GM23338 (cell line): ENCODE results near the gene PFKFB3. TPM values are rescaled to one million over a fixed set of nuclear protein-coding genes. Genes with fewer than 3 reads are reported as not detected.

ENCODE experiments used
- ATAC-seq: fragments of 200-7000 bp; cut with Tn5 transposase; 3 replicates; pipeline ENCODE4 v1.9.1; 2020
- DNase-seq: peaks from one replicate; pipeline ENCODE4 v3.0.0-alpha.2; 2015; ENCODE audit warnings: low spot score
- H2AFZ ChIP-seq: fragments of 200-600 bp; sonication (generic); 2 replicates; pipeline ENCODE4 v1.8.0; 2016; ENCODE audit warnings: antibody characterized with exemption, mild to moderate bottlenecking, moderate library complexity
- H3F3A ChIP-seq: fragments of 200-600 bp; sonication (generic); replicated peaks from 2 replicates; pipeline ENCODE4 v1.8.0; 2017; ENCODE audit warnings: antibody characterized with exemption, mixed run types, low read depth
- H3K27ac ChIP-seq: fragments of 200-600 bp; sonication (generic); 2 replicates; pipeline ENCODE4 v1.6.1; 2016; ENCODE audit warnings: low read depth
- H3K27me3 ChIP-seq: fragments of 200-600 bp; sonication (generic); 2 replicates; pipeline ENCODE4 v1.8.0; 2016; ENCODE audit warnings: mild to moderate bottlenecking, mixed run types, moderate library complexity; ENCODE audit not compliant: insufficient read depth
- H3K36me3 ChIP-seq: fragments of 200-600 bp; sonication (generic); 2 replicates; pipeline ENCODE4 v1.8.0; 2016; ENCODE audit warnings: mild to moderate bottlenecking; ENCODE audit not compliant: insufficient read depth
- H3K4me1 ChIP-seq: fragments of 200-600 bp; sonication (generic); 2 replicates; pipeline ENCODE4 v1.8.0; 2016; ENCODE audit warnings: mild to moderate bottlenecking, moderate library complexity; ENCODE audit not compliant: insufficient read depth
- H3K4me2 ChIP-seq: fragments of 200-600 bp; sonication (generic); 2 replicates; pipeline ENCODE4 v1.7.1; 2017; ENCODE audit warnings: mixed run types
- H3K4me3 ChIP-seq: fragments of 200-600 bp; sonication (generic); 2 replicates; pipeline ENCODE4 v1.6.1; 2016; ENCODE audit warnings: mixed run types
- H3K79me2 ChIP-seq: fragments of 200-600 bp; sonication (generic); replicated peaks from 2 replicates; pipeline ENCODE4 v1.8.0; 2017; ENCODE audit warnings: mild to moderate bottlenecking; ENCODE audit not compliant: insufficient read depth
- H3K9me2 ChIP-seq: fragments of 200-600 bp; sonication (generic); 2 replicates; pipeline ENCODE4 v1.8.0; 2017; ENCODE audit not compliant: insufficient read depth
- H4K20me1 ChIP-seq: fragments of 200-600 bp; sonication (generic); replicated peaks from 2 replicates; pipeline ENCODE4 v1.8.0; 2017; ENCODE audit warnings: mild to moderate bottlenecking; ENCODE audit not compliant: insufficient read depth
- H3K27ac Mint-ChIP-seq: 2 replicates; pipeline ENCODE4 v1.8.0; 2020; ENCODE audit warnings: inconsistent platforms, mild to moderate bottlenecking, moderate library complexity, mixed read lengths
- H3K27me3 Mint-ChIP-seq: 3 replicates; pipeline ENCODE4 v1.8.0; 2022; ENCODE audit warnings: low read depth, mild to moderate bottlenecking, moderate library complexity, mixed read lengths, inconsistent platforms; ENCODE audit not compliant: insufficient read depth, poor library complexity
- H3K36me3 Mint-ChIP-seq: 3 replicates; pipeline ENCODE4 v1.8.0; 2021; ENCODE audit warnings: low read depth, mild to moderate bottlenecking, inconsistent platforms, moderate library complexity, mixed read lengths
- H3K4me1 Mint-ChIP-seq: 3 replicates; pipeline ENCODE4 v1.8.0; 2020; ENCODE audit warnings: mild to moderate bottlenecking, inconsistent platforms, mixed read lengths
- H3K4me3 Mint-ChIP-seq: 3 replicates; pipeline ENCODE4 v1.8.0; 2021; ENCODE audit warnings: moderate library complexity, mild to moderate bottlenecking, inconsistent platforms, mixed read lengths
- H3K9me3 Mint-ChIP-seq: 3 replicates; pipeline ENCODE4 v1.8.0; 2020; ENCODE audit warnings: moderate library complexity, mild to moderate bottlenecking, inconsistent platforms, mixed read lengths
- CREB1 ChIP-seq: fragments of 250-450 bp; sonication (Bioruptor Pico); IDR thresholded peaks from 2 replicates; pipeline ENCODE4 v1.5.0; 2020; ENCODE audit warnings: low read depth, mild to moderate bottlenecking, moderate library complexity
- EZH2 ChIP-seq: fragments of 200-600 bp; sonication (generic); IDR thresholded peaks from one replicate; pipeline ENCODE4 v1.8.0; 2017; ENCODE audit warnings: antibody characterized with exemption, mild to moderate bottlenecking, low read depth; ENCODE audit not compliant: unreplicated experiment
- EZH2phosphoT487 ChIP-seq: fragments of 200-600 bp; sonication (generic); IDR thresholded peaks from one replicate; pipeline ENCODE4 v1.8.1; 2018; ENCODE audit warnings: antibody characterized with exemption; ENCODE audit not compliant: unreplicated experiment
- JUNB ChIP-seq: IDR thresholded peaks from one replicate; pipeline ENCODE4 v1.6.1; 2016; ENCODE audit warnings: antibody characterized with exemption; ENCODE audit not compliant: unreplicated experiment
- NANOG ChIP-seq: IDR thresholded peaks from 2 replicates; pipeline ENCODE4 v1.6.1; 2016; ENCODE audit warnings: antibody characterized with exemption, borderline replicate concordance
- POLR2AphosphoS5 ChIP-seq: IDR thresholded peaks from 2 replicates; pipeline ENCODE4 v1.6.1; 2016; ENCODE audit warnings: antibody characterized with exemption, low read depth
- STAT1 ChIP-seq: IDR thresholded peaks from one replicate; pipeline ENCODE4 v1.6.1; 2016; ENCODE audit warnings: antibody characterized with exemption; ENCODE audit not compliant: unreplicated experiment
- ZNF114 ChIP-seq: fragments of 250-450 bp; sonication (Bioruptor Pico); IDR thresholded peaks from 2 replicates; pipeline ENCODE4 v1.5.0; 2020; ENCODE audit warnings: mild to moderate bottlenecking, moderate library complexity
- ZNF331 ChIP-seq: fragments of 250-450 bp; sonication (Bioruptor Pico); IDR thresholded peaks from 2 replicates; pipeline ENCODE4 v1.5.0; 2020; ENCODE audit warnings: low read depth, mild to moderate bottlenecking, moderate library complexity
- polyA plus RNA-seq: library from polyadenylated mRNA; unstranded; fragments of >200 nt; fragmentation: Nextera tagmentation; extraction: Ambion mirVana; gene quantifications from 2 replicates; pipeline ENCODE4 v1.2.1, GENCODE V29; 2016
- total RNA-seq: library from RNA; depleted of rRNA; stranded (reverse); fragments of >200 nt; shearing (Covaris generic); gene quantifications from 2 replicates; pipeline ENCODE4 v1.2.3, GENCODE V29; 2014
- TF ChIP-seq, protein P1 (sequence below): fragments of 250-450 bp; sonication (Bioruptor Pico); IDR thresholded peaks from 2 replicates; pipeline ENCODE4 v1.5.0; 2020; ENCODE audit warnings: mild to moderate bottlenecking, moderate library complexity
- TF ChIP-seq, protein P2 (sequence below): IDR thresholded peaks from one replicate; pipeline ENCODE4 v1.6.1; 2018; ENCODE audit warnings: antibody characterized with exemption; ENCODE audit not compliant: unreplicated experiment
- TF ChIP-seq, protein P3 (sequence below), 2 experiments: fragments of 200-600 bp in 1 of 2; sonication (generic) in 1 of 2; conservative IDR thresholded peaks; 2 replicates each; pipeline versions ENCODE4 v1.5.1 to v1.6.1; 2016 to 2017; ENCODE audit warnings: antibody characterized with exemption in 2 of 2, low read depth in 2 of 2, mild to moderate bottlenecking in 2 of 2, moderate library complexity in 1 of 2
- TF ChIP-seq, protein P4 (sequence below): IDR thresholded peaks from 2 replicates; pipeline ENCODE4 v1.6.1; 2016; ENCODE audit warnings: antibody characterized with exemption

PFKFB3 gene
- total and polyA plus RNA-seq, 2 experiments from 2014 or later, result 9.5 to 26.8 TPM

DNA sequence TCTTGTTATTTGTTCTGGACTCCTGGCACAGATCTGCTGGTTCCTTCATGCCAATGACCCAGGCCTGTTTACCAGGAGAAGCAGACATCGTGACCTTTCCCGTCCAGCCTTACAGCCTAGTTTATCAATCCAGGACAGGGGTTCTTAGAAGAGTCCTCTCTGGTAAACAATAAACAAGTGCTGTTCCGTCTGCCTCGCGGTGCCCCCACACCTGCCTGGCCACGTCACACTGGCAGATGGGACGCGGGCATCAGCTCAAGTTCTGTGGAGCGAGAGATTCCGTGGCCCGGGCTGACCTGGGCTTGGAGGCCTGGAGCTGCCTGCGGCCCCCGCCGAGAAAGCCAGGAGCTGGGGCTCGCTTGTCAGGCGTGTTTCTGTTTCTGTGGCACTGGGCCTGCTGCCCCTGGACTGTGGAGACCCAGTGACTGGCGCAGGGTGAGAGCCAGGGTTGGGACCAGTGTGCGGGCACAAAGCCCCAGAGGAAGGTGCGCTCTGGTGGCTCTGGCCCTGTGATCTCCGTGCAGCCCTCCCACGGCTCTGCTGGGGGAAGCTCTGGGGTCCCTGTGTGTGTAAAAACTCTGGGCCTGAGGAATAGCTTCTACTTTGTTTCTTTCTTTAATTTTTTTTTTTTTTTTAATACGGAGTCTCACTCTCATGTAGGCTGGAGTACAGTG is 28.4 kb upstream of the PFKFB3 start:
- no peak overlapping the region for H3K4me2 ChIP-seq
- no peak overlapping the region for H3K27ac ChIP-seq
- H3K4me1 ChIP-seq, result no peaks in the 10 kb centered on the region
- H3K4me1 Mint-ChIP-seq, result peaks cover 20% of the 10 kb centered on the region
- no peaks in the 10 kb centered on the region for H3K9me2 ChIP-seq
- no peak overlapping the region for H3K27ac Mint-ChIP-seq
- no peak for ATAC-seq
- no peak for DNase-seq
- H3K79me2 ChIP-seq, result peaks cover 21% of the 10 kb centered on the region
- peaks cover 16% of the 10 kb centered on the region for H3K27me3 Mint-ChIP-seq
- no peaks in the 10 kb centered on the region for H3K27me3 ChIP-seq
- TF ChIP-seq STAT1, result no peak
- no peak for TF ChIP-seq EZH2phosphoT487
- no peak for TF ChIP-seq JUNB
- TF ChIP-seq EZH2, result no peak
- TF ChIP-seq, protein P1, sequence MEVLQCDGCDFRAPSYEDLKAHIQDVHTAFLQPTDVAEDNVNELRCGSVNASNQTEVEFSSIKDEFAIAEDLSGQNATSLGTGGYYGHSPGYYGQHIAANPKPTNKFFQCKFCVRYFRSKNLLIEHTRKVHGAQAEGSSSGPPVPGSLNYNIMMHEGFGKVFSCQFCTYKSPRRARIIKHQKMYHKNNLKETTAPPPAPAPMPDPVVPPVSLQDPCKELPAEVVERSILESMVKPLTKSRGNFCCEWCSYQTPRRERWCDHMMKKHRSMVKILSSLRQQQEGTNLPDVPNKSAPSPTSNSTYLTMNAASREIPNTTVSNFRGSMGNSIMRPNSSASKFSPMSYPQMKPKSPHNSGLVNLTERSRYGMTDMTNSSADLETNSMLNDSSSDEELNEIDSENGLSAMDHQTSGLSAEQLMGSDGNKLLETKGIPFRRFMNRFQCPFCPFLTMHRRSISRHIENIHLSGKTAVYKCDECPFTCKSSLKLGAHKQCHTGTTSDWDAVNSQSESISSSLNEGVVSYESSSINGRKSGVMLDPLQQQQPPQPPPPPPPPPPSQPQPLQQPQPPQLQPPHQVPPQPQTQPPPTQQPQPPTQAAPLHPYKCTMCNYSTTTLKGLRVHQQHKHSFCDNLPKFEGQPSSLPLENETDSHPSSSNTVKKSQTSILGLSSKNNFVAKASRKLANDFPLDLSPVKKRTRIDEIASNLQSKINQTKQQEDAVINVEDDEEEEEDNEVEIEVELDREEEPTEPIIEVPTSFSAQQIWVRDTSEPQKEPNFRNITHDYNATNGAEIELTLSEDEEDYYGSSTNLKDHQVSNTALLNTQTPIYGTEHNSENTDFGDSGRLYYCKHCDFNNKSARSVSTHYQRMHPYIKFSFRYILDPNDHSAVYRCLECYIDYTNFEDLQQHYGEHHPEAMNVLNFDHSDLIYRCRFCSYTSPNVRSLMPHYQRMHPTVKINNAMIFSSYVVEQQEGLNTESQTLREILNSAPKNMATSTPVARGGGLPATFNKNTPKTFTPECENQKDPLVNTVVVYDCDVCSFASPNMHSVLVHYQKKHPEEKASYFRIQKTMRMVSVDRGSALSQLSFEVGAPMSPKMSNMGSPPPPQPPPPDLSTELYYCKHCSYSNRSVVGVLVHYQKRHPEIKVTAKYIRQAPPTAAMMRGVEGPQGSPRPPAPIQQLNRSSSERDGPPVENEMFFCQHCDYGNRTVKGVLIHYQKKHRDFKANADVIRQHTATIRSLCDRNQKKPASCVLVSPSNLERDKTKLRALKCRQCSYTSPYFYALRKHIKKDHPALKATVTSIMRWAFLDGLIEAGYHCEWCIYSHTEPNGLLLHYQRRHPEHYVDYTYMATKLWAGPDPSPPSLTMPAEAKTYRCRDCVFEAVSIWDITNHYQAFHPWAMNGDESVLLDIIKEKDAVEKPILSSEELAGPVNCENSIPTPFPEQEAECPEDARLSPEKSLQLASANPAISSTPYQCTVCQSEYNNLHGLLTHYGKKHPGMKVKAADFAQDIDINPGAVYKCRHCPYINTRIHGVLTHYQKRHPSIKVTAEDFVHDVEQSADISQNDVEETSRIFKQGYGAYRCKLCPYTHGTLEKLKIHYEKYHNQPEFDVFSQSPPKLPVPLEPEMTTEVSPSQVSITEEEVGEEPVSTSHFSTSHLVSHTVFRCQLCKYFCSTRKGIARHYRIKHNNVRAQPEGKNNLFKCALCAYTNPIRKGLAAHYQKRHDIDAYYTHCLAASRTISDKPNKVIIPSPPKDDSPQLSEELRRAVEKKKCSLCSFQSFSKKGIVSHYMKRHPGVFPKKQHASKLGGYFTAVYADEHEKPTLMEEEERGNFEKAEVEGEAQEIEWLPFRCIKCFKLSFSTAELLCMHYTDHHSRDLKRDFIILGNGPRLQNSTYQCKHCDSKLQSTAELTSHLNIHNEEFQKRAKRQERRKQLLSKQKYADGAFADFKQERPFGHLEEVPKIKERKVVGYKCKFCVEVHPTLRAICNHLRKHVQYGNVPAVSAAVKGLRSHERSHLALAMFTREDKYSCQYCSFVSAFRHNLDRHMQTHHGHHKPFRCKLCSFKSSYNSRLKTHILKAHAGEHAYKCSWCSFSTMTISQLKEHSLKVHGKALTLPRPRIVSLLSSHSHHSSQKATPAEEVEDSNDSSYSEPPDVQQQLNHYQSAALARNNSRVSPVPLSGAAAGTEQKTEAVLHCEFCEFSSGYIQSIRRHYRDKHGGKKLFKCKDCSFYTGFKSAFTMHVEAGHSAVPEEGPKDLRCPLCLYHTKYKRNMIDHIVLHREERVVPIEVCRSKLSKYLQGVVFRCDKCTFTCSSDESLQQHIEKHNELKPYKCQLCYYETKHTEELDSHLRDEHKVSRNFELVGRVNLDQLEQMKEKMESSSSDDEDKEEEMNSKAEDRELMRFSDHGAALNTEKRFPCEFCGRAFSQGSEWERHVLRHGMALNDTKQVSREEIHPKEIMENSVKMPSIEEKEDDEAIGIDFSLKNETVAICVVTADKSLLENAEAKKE (CRISPR knock-in tag), result no peak
- TF ChIP-seq CREB1 (CRISPR knock-in tag), result no peak
- TF ChIP-seq, protein P2, sequence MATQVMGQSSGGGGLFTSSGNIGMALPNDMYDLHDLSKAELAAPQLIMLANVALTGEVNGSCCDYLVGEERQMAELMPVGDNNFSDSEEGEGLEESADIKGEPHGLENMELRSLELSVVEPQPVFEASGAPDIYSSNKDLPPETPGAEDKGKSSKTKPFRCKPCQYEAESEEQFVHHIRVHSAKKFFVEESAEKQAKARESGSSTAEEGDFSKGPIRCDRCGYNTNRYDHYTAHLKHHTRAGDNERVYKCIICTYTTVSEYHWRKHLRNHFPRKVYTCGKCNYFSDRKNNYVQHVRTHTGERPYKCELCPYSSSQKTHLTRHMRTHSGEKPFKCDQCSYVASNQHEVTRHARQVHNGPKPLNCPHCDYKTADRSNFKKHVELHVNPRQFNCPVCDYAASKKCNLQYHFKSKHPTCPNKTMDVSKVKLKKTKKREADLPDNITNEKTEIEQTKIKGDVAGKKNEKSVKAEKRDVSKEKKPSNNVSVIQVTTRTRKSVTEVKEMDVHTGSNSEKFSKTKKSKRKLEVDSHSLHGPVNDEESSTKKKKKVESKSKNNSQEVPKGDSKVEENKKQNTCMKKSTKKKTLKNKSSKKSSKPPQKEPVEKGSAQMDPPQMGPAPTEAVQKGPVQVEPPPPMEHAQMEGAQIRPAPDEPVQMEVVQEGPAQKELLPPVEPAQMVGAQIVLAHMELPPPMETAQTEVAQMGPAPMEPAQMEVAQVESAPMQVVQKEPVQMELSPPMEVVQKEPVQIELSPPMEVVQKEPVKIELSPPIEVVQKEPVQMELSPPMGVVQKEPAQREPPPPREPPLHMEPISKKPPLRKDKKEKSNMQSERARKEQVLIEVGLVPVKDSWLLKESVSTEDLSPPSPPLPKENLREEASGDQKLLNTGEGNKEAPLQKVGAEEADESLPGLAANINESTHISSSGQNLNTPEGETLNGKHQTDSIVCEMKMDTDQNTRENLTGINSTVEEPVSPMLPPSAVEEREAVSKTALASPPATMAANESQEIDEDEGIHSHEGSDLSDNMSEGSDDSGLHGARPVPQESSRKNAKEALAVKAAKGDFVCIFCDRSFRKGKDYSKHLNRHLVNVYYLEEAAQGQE, result no peak
- no peak for TF ChIP-seq NANOG
- no peak for TF ChIP-seq ZNF331 (CRISPR knock-in tag)
- no peak for TF ChIP-seq POLR2AphosphoS5
- TF ChIP-seq, protein P3, sequence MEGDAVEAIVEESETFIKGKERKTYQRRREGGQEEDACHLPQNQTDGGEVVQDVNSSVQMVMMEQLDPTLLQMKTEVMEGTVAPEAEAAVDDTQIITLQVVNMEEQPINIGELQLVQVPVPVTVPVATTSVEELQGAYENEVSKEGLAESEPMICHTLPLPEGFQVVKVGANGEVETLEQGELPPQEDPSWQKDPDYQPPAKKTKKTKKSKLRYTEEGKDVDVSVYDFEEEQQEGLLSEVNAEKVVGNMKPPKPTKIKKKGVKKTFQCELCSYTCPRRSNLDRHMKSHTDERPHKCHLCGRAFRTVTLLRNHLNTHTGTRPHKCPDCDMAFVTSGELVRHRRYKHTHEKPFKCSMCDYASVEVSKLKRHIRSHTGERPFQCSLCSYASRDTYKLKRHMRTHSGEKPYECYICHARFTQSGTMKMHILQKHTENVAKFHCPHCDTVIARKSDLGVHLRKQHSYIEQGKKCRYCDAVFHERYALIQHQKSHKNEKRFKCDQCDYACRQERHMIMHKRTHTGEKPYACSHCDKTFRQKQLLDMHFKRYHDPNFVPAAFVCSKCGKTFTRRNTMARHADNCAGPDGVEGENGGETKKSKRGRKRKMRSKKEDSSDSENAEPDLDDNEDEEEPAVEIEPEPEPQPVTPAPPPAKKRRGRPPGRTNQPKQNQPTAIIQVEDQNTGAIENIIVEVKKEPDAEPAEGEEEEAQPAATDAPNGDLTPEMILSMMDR (conservative IDR thresholded peaks at IDR 0.05; ENCODE audit: low read depth in 2 of 2), result no peak
- TF ChIP-seq, protein P4, sequence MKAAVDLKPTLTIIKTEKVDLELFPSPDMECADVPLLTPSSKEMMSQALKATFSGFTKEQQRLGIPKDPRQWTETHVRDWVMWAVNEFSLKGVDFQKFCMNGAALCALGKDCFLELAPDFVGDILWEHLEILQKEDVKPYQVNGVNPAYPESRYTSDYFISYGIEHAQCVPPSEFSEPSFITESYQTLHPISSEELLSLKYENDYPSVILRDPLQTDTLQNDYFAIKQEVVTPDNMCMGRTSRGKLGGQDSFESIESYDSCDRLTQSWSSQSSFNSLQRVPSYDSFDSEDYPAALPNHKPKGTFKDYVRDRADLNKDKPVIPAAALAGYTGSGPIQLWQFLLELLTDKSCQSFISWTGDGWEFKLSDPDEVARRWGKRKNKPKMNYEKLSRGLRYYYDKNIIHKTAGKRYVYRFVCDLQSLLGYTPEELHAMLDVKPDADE, result no peak
- TF ChIP-seq ZNF114 (CRISPR knock-in tag), result no peak
- no peaks in the 10 kb centered on the region for H3K36me3 ChIP-seq
- no peaks in the 10 kb centered on the region for H3K9me3 Mint-ChIP-seq
- H3K36me3 Mint-ChIP-seq, result peaks cover 4% of the 10 kb centered on the region
- no peak overlapping the region for H3K4me3 Mint-ChIP-seq
- H3K4me3 ChIP-seq, result no peak overlapping the region
- peaks cover 29% of the 10 kb centered on the region for H4K20me1 ChIP-seq
- no peak overlapping the region for H2AFZ ChIP-seq
- H3F3A ChIP-seq, result 0 out of 2 replicates have a peak, but pooled peaks cover 5% of the 10 kb centered on the region
